Measurements from ENCODE around the gene CDH13. TPM values are rescaled to one million over a fixed set of nuclear protein-coding genes. Genes with fewer than 3 reads are reported as not detected.

Gene CDH13
- total and polyA plus RNA-seq, 2 donors (not counting 3 experiments of a cell fraction or from before 2014, with no cell fraction given) = 96.6 to 124 TPM

DNA sequence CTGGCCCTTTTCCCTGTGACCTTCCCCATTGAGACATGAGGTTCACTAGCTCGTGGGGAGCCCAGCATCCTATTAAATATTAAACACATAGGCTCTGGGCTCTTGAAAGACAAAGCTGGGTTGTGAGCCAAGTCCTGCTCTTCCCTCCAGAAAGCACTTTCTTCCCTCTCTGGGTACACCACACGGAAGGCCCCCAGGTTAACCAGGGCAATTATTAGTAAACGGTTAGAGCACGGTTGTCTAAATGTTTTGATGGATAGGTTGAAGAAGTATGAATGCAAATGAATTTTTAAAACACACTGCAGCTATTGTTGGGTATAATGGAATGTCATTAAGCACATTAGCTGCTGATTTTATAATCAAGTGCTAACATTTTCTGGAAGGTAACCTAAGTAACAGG, 32.7 kb upstream of the CDH13 start:
- no peak overlapping the region for H3K4me2 ChIP-seq (ENCODE audit: insufficient read depth, low read length)
- H3K27me3 ChIP-seq (ENCODE audit: control insufficient read depth in 2 of 2, insufficient read depth in 2 of 2, low read length in 2 of 2) = peaks cover 9 to 28% of the 10 kb centered on the region in 2 experiments
- dilution Hi-C loops (cut with MboI; ENCODE audit: extremely low pct_ligation_motif_present, low sequenced_read_pairs) = no loop called here
- FAIRE-seq (no peak), DNase-seq (ENCODE audit: low read depth, low spot score) (no peak)
- H3K4me3 ChIP-seq (replicated peaks in 1 of 3; ENCODE audit: insufficient read depth in 1 of 3, low read depth in 1 of 3, low read length in 3 of 3) = no peak overlapping the region
- H3K36me3 ChIP-seq (ENCODE audit: control insufficient read depth in 2 of 2, extremely low read depth in 1 of 2, insufficient read depth in 2 of 2, low read length in 2 of 2) = no peaks in the 10 kb centered on the region
- H3K4me1 ChIP-seq (ENCODE audit: control insufficient read depth, extremely low read depth, insufficient read depth, low read length) = no peaks in the 10 kb centered on the region
- ChIA-PET POLR2A (no interaction called here), CTCF (no interaction called here)
- H3K9me1 ChIP-seq (replicated peaks; ENCODE audit: control insufficient read depth, extremely low read depth, insufficient read depth, low read length) = no peaks in the 10 kb centered on the region
- TF ChIP-seq CTCF (IDR thresholded peaks at IDR 0.05; ENCODE audit: extremely low read depth in 1 of 2, insufficient read depth in 1 of 2, low read depth in 1 of 2, low read length in 2 of 2) (no peak), MYC (IDR thresholded peaks at IDR 0.05; ENCODE audit: low read depth, low read length) (no peak), POLR2AphosphoS5 (IDR thresholded peaks at IDR 0.05; ENCODE audit: insufficient read depth, low read depth, low read length) (no peak), MAX (IDR thresholded peaks at IDR 0.05; ENCODE audit: insufficient read depth, insufficient read length) (no peak), FOS (IDR thresholded peaks at IDR 0.05; ENCODE audit: borderline replicate concordance, insufficient read depth, low read length) (no peak)
- H3K9ac ChIP-seq (replicated peaks; ENCODE audit: extremely low read depth, insufficient read depth, low read length) = no peak overlapping the region
- intact Hi-C loops (cut with micrococcal nuclease) = no loop called here
- no peak overlapping the region for H2AFZ ChIP-seq (ENCODE audit: low read depth, low read length)
- H4K20me1 ChIP-seq (replicated peaks; ENCODE audit: control insufficient read depth, extremely low read depth, insufficient read depth, low read length) = no peaks in the 10 kb centered on the region
- H3K79me2 ChIP-seq (ENCODE audit: control insufficient read depth, insufficient read depth, low read length) = no peaks in the 10 kb centered on the region
- no TSS peak for BruUV-seq (replicated peaks)
- no peaks in the 10 kb centered on the region for H3K9me3 ChIP-seq (replicated peaks; ENCODE audit: control insufficient read depth, insufficient read depth, low read length)
- no peak overlapping the region for H3K27ac ChIP-seq (ENCODE audit: insufficient read depth, low read depth, low read length)

GRCh38 chr16:82598771-82599170, 28.0 kb upstream of the CDH13 start:
- ChIA-PET POLR2A (no interaction called here), CTCF (no interaction called here)
- no peaks in the 10 kb centered on the region for H4K20me1 ChIP-seq (replicated peaks; ENCODE audit: control insufficient read depth, extremely low read depth, insufficient read depth, low read length)
- no peak for TF ChIP-seq GATA2 (IDR thresholded peaks at IDR 0.05; ENCODE audit: insufficient read depth, insufficient read length, low read depth, low read length)
- no peak for TF ChIP-seq FOS (IDR thresholded peaks at IDR 0.05; ENCODE audit: borderline replicate concordance, insufficient read depth, low read length)
- TF ChIP-seq JUN (IDR thresholded peaks at IDR 0.05; ENCODE audit: borderline replicate concordance, insufficient read depth, insufficient read length, low read depth) = no peak
- TF ChIP-seq CTCF (IDR thresholded peaks at IDR 0.05; ENCODE audit: extremely low read depth in 1 of 2, insufficient read depth in 1 of 2, low read depth in 1 of 2, low read length in 2 of 2) = no peak
- no peak for TF ChIP-seq POLR2AphosphoS5 (IDR thresholded peaks at IDR 0.05; ENCODE audit: insufficient read depth, low read depth, low read length)
- TF ChIP-seq POLR2A (IDR thresholded peaks at IDR 0.05; ENCODE audit: low read depth, low read length) = no peak
- TF ChIP-seq MAX (IDR thresholded peaks at IDR 0.05; ENCODE audit: insufficient read depth, insufficient read length) = no peak
- TF ChIP-seq EZH2 (IDR thresholded peaks at IDR 0.05; ENCODE audit: borderline replicate concordance, low read depth, low read length, severe bottlenecking) = no peak
- no peak for TF ChIP-seq MYC (IDR thresholded peaks at IDR 0.05; ENCODE audit: low read depth, low read length)
- no peak overlapping the region for H3K4me3 ChIP-seq (replicated peaks in 1 of 3; ENCODE audit: insufficient read depth in 1 of 3, low read depth in 1 of 3, low read length in 3 of 3)
- H3K27ac ChIP-seq (ENCODE audit: insufficient read depth, low read depth, low read length) = no peak overlapping the region
- intact Hi-C loops (cut with micrococcal nuclease) (no loop called here), dilution Hi-C loops (cut with MboI; ENCODE audit: extremely low pct_ligation_motif_present, low sequenced_read_pairs) (no loop called here)
- H3K9me1 ChIP-seq (replicated peaks; ENCODE audit: control insufficient read depth, extremely low read depth, insufficient read depth, low read length) = no peaks in the 10 kb centered on the region
- no peaks in the 10 kb centered on the region for H3K4me1 ChIP-seq (ENCODE audit: control insufficient read depth, extremely low read depth, insufficient read depth, low read length)
- H2AFZ ChIP-seq (ENCODE audit: low read depth, low read length) = no peak overlapping the region
- H3K27me3 ChIP-seq (ENCODE audit: control insufficient read depth in 2 of 2, insufficient read depth in 2 of 2, low read length in 2 of 2) = peaks cover 9 to 23% of the 10 kb centered on the region in 2 experiments
- FAIRE-seq (no peak), DNase-seq (ENCODE audit: low read depth, low spot score) (no peak)
- no TSS peak for BruUV-seq (replicated peaks)
- H3K36me3 ChIP-seq (ENCODE audit: control insufficient read depth in 2 of 2, extremely low read depth in 1 of 2, insufficient read depth in 2 of 2, low read length in 2 of 2) = no peaks in the 10 kb centered on the region
- H3K9ac ChIP-seq (replicated peaks; ENCODE audit: extremely low read depth, insufficient read depth, low read length) = no peak overlapping the region
- H3K9me3 ChIP-seq (replicated peaks; ENCODE audit: control insufficient read depth, insufficient read depth, low read length) = no peaks in the 10 kb centered on the region
- no peaks in the 10 kb centered on the region for H3K79me2 ChIP-seq (ENCODE audit: control insufficient read depth, insufficient read depth, low read length)
- H3K4me2 ChIP-seq (ENCODE audit: insufficient read depth, low read length) = no peak overlapping the region

Measured in endothelial cell of umbilical vein (primary cell).